A673 (cell line): ENCODE results near the gene U2AF1L4. TPM values are rescaled to one million over a fixed set of nuclear protein-coding genes. Genes with fewer than 3 reads are reported as not detected.

ENCODE experiments used
- BruUV-seq: library from RNA; stranded (reverse); fragments of 400-500 nt; replicated peaks from 2 replicates; lab custom pipeline; 2021; lab: Mats Ljungman, UMichigan
- CTCF ChIA-PET: fragments of 300-600 bp; sonication (Branson Sonifier 250); formaldehyde crosslinking; loops from one replicate; lab custom pipeline; 2022; ENCODE audit warnings: antibody characterized with exemption; lab: Charles Lee
- POLR2A ChIA-PET: fragments of 300-600 bp; sonication (Branson Sonifier 250); formaldehyde crosslinking; loops from one replicate; lab custom pipeline; 2022; ENCODE audit warnings: antibody characterized with exemption; ENCODE audit not compliant: low non-redundant PET; lab: Charles Lee
- DNase-seq: peaks from one replicate; pipeline ENCODE4 v3.0.0-alpha.2; 2015; ENCODE audit warnings: low spot score
- H3K27ac ChIP-seq: fragments of 200-600 bp; sonication (generic); 2 replicates; pipeline ENCODE4 v1.5.1; 2016; ENCODE audit warnings: mixed run types, low read depth, mild to moderate bottlenecking, mixed read lengths, antibody characterized with exemption, low read length; ENCODE audit not compliant: poor library complexity, severe bottlenecking
- H3K27me3 ChIP-seq: fragments of 200-600 bp; sonication (generic); replicated peaks from 2 replicates; pipeline ENCODE4 v1.6.1; 2017; ENCODE audit warnings: mixed run types, low read depth, mild to moderate bottlenecking, mixed read lengths, antibody characterized with exemption, low read length; ENCODE audit not compliant: insufficient read depth, poor library complexity
- H3K36me3 ChIP-seq: fragments of 200-600 bp; sonication (generic); 2 replicates; pipeline ENCODE4 v1.6.1; 2016; ENCODE audit warnings: mixed run types, mild to moderate bottlenecking, mixed read lengths, antibody characterized with exemption, low read length; ENCODE audit not compliant: insufficient read depth, poor library complexity, severe bottlenecking
- H3K4me1 ChIP-seq: fragments of 200-600 bp; sonication (generic); 2 replicates; pipeline ENCODE4 v1.6.1; 2017; ENCODE audit warnings: mixed run types, mild to moderate bottlenecking, mixed read lengths, antibody characterized with exemption, low read length; ENCODE audit not compliant: insufficient read depth, poor library complexity, severe bottlenecking
- H3K4me3 ChIP-seq: fragments of 200-600 bp; sonication (generic); 2 replicates; pipeline ENCODE4 v1.5.1; 2016; ENCODE audit warnings: low read depth, mixed run types, mild to moderate bottlenecking, mixed read lengths, low read length; ENCODE audit not compliant: poor library complexity, severe bottlenecking
- H3K9me3 ChIP-seq: fragments of 200-600 bp; sonication (generic); 2 replicates; pipeline ENCODE4 v1.6.1; 2016; ENCODE audit warnings: mixed run types, low read depth, mild to moderate bottlenecking, mixed read lengths, antibody characterized with exemption, low read length; ENCODE audit not compliant: poor library complexity, severe bottlenecking
- EZH2 ChIP-seq: fragments of 200-600 bp; sonication (generic); IDR thresholded peaks from 2 replicates; pipeline ENCODE4 v1.6.1; 2017; ENCODE audit warnings: borderline replicate concordance, low read depth, mild to moderate bottlenecking, mixed read lengths, antibody characterized with exemption, low read length; ENCODE audit not compliant: poor library complexity, severe bottlenecking
- intact Hi-C: fragments of 100-400 bp; cut with micrococcal nuclease; formaldehyde crosslinking; loops from one replicate; pipeline ENCODE4 v1.10.0; 2022; ENCODE audit not compliant: unreplicated experiment
- total RNA-seq: library from RNA; stranded (reverse); gene quantifications from 2 replicates; pipeline ENCODE4 v1.2.3, GENCODE V29; 2021
- TF ChIP-seq, protein P1 (sequence below): fragments of 300-800, 200-600 bp; sonication (generic); conservative IDR thresholded peaks from 2 replicates; pipeline ENCODE4 v1.5.1; 2017; ENCODE audit warnings: low read depth, mild to moderate bottlenecking, antibody characterized with exemption, low read length, moderate library complexity, mixed read lengths

Gene U2AF1L4
- total RNA-seq, 1 experiment from 2014 or later = 21.0 TPM

GRCh38 chr19:35779033-35779432 lies 33.8 kb upstream of the U2AF1L4 start:
- ChIA-PET CTCF (no interaction called here), POLR2A (no interaction called here)
- Histone ChIP-seq H3K4me3 (no peak overlapping the region), H3K9me3 (no peaks in the 10 kb centered on the region), H3K27me3 (no peaks in the 10 kb centered on the region), H3K36me3 (peaks cover 30% of the 10 kb centered on the region), H3K27ac (no peak overlapping the region), H3K4me1 (peaks cover 13% of the 10 kb centered on the region)
- no peak for DNase-seq
- TF ChIP-seq, protein P1, sequence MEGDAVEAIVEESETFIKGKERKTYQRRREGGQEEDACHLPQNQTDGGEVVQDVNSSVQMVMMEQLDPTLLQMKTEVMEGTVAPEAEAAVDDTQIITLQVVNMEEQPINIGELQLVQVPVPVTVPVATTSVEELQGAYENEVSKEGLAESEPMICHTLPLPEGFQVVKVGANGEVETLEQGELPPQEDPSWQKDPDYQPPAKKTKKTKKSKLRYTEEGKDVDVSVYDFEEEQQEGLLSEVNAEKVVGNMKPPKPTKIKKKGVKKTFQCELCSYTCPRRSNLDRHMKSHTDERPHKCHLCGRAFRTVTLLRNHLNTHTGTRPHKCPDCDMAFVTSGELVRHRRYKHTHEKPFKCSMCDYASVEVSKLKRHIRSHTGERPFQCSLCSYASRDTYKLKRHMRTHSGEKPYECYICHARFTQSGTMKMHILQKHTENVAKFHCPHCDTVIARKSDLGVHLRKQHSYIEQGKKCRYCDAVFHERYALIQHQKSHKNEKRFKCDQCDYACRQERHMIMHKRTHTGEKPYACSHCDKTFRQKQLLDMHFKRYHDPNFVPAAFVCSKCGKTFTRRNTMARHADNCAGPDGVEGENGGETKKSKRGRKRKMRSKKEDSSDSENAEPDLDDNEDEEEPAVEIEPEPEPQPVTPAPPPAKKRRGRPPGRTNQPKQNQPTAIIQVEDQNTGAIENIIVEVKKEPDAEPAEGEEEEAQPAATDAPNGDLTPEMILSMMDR = no peak
- TF ChIP-seq EZH2 = no peak
- BruUV-seq = no TSS peak
- intact Hi-C loops = no loop called here

GRCh38 chr19:35777961-35778360 lies 32.7 kb upstream of the U2AF1L4 start:
- Histone ChIP-seq H3K36me3 (peaks cover 28% of the 10 kb centered on the region), H3K27ac (no peak overlapping the region), H3K4me3 (no peak overlapping the region), H3K27me3 (no peaks in the 10 kb centered on the region), H3K4me1 (peaks cover 13% of the 10 kb centered on the region), H3K9me3 (no peaks in the 10 kb centered on the region)
- TF ChIP-seq, protein P1 = no peak
- no peak for TF ChIP-seq EZH2
- no peak for DNase-seq
- CTCF ChIA-PET = interaction anchor here (0.6 kb wide), 1 partner anchor 444 kb away, joined by 5 read pairs; no protein-coding TSS in a partner anchor
- intact Hi-C loops = no loop called here
- no TSS peak for BruUV-seq
- POLR2A ChIA-PET = no interaction called here

- Histone ChIP-seq H3K27ac (no peak overlapping the region), H3K4me3 (no peak overlapping the region), H3K36me3 (peaks cover 22% of the 10 kb centered on the region), H3K9me3 (no peaks in the 10 kb centered on the region), H3K27me3 (no peaks in the 10 kb centered on the region), H3K4me1 (peaks cover 13% of the 10 kb centered on the region)
- ChIA-PET POLR2A (no interaction called here), CTCF (no interaction called here)
- DNase-seq = no peak
- BruUV-seq = no TSS peak
- TF ChIP-seq, protein P1 = no peak
- TF ChIP-seq EZH2 = no peak
- intact Hi-C loops = no loop called here
These were observed 32.0 kb upstream of the U2AF1L4 start for GRCh38 chr19:35777086-35777841.
